HEK293 (cell line): ENCODE results near the gene METTL3.

Source experiments
- BCL11A ChIP-seq: fragments of 450-650 bp; formaldehyde crosslinking; IDR thresholded peaks from 2 replicates; pipeline ENCODE4 v1.5.1; 2016; ENCODE audit warnings: low read depth, missing biosample characterization, missing genetic modification characterization
- ELK4 ChIP-seq: IDR thresholded peaks from 2 replicates; pipeline ENCODE4 v1.6.1; 2011; ENCODE audit warnings: mild to moderate bottlenecking, low read depth, low read length, borderline replicate concordance
- FEZF1 ChIP-seq: fragments of 450-650 bp; formaldehyde crosslinking; IDR thresholded peaks from 2 replicates; pipeline ENCODE4 v1.5.1; 2016; ENCODE audit warnings: missing biosample characterization, missing genetic modification characterization
- GFI1B ChIP-seq: fragments of 450-650 bp; formaldehyde crosslinking; IDR thresholded peaks from 2 replicates; pipeline ENCODE4 v1.5.1; 2016; ENCODE audit warnings: missing biosample characterization, missing genetic modification characterization
- IKZF3 ChIP-seq: fragments of 450-650 bp; IDR thresholded peaks from 2 replicates; pipeline ENCODE4 v1.5.0; 2018; ENCODE audit warnings: missing biosample characterization, mild to moderate bottlenecking, missing genetic modification characterization, moderate library complexity
- KLF16 ChIP-seq: fragments of 450-650 bp; formaldehyde crosslinking; IDR thresholded peaks from 2 replicates; pipeline ENCODE4 v1.5.1; 2017; ENCODE audit warnings: missing biosample characterization, missing genetic modification characterization
- REPIN1 ChIP-seq: fragments of 450-650 bp; formaldehyde crosslinking; IDR thresholded peaks from 2 replicates; pipeline ENCODE4 v1.5.1; 2017; ENCODE audit warnings: missing biosample characterization, missing genetic modification characterization, low read depth
- SCRT2 ChIP-seq: fragments of 450-650 bp; formaldehyde crosslinking; IDR thresholded peaks from 2 replicates; pipeline ENCODE4 v1.5.1; 2016; ENCODE audit warnings: missing biosample characterization, missing genetic modification characterization
- SP3 ChIP-seq: fragments of 450-650 bp; formaldehyde crosslinking; IDR thresholded peaks from 2 replicates; pipeline ENCODE4 v1.5.1; 2016; ENCODE audit warnings: missing biosample characterization, missing genetic modification characterization
- TCF7L2 ChIP-seq: IDR thresholded peaks from 2 replicates; pipeline ENCODE4 v1.6.1; 2011; ENCODE audit warnings: low read depth, mild to moderate bottlenecking, inconsistent platforms, low read length, moderate library complexity, borderline replicate concordance
- YY1 ChIP-seq: fragments of 450-650 bp; formaldehyde crosslinking; IDR thresholded peaks from 2 replicates; pipeline ENCODE4 v1.5.1; 2018; ENCODE audit warnings: missing biosample characterization, missing genetic modification characterization
- ZBTB11 ChIP-seq: fragments of 450-650 bp; formaldehyde crosslinking; conservative IDR thresholded peaks from 2 replicates; pipeline ENCODE4 v1.5.1; 2016; ENCODE audit warnings: low read depth, missing biosample characterization, missing genetic modification characterization
- ZEB2 ChIP-seq: fragments of 450-650 bp; formaldehyde crosslinking; IDR thresholded peaks from 2 replicates; pipeline ENCODE4 v1.5.1; 2016; ENCODE audit warnings: missing biosample characterization, missing genetic modification characterization
- ZNF184 ChIP-seq: fragments of 450-650 bp; IDR thresholded peaks from 2 replicates; pipeline ENCODE4 v1.5.1; 2018; ENCODE audit warnings: missing biosample characterization, mild to moderate bottlenecking, missing genetic modification characterization
- ZNF350 ChIP-seq: fragments of 450-650 bp; formaldehyde crosslinking; IDR thresholded peaks from 2 replicates; pipeline ENCODE4 v1.5.0; 2017; ENCODE audit warnings: missing biosample characterization, mild to moderate bottlenecking, missing genetic modification characterization
- ZNF404 ChIP-seq: fragments of 450-650 bp; formaldehyde crosslinking; IDR thresholded peaks from 2 replicates; pipeline ENCODE4 v1.5.1; 2017; ENCODE audit warnings: missing biosample characterization, missing genetic modification characterization
- ZNF426 ChIP-seq: fragments of 450-650 bp; formaldehyde crosslinking; IDR thresholded peaks from 2 replicates; pipeline ENCODE4 v1.5.1; 2017; ENCODE audit warnings: missing biosample characterization, missing genetic modification characterization, mild to moderate bottlenecking, inconsistent platforms, moderate library complexity
- ZNF521 ChIP-seq: fragments of 450-650 bp; formaldehyde crosslinking; IDR thresholded peaks from 2 replicates; pipeline ENCODE4 v1.5.1; 2017; ENCODE audit warnings: missing biosample characterization, mild to moderate bottlenecking, missing genetic modification characterization
- ZNF621 ChIP-seq: fragments of 450-650 bp; formaldehyde crosslinking; IDR thresholded peaks from 2 replicates; pipeline ENCODE4 v1.5.1; 2017; ENCODE audit warnings: missing biosample characterization, missing genetic modification characterization
- ZNF654 ChIP-seq: fragments of 450-650 bp; formaldehyde crosslinking; IDR thresholded peaks from 2 replicates; pipeline ENCODE4 v1.5.1; 2016; ENCODE audit warnings: low read depth, missing biosample characterization, missing genetic modification characterization
- ZNF792 ChIP-seq: fragments of 450-650 bp; formaldehyde crosslinking; IDR thresholded peaks from 2 replicates; pipeline ENCODE4 v1.5.1; 2016; ENCODE audit warnings: missing biosample characterization, missing genetic modification characterization
- TF ChIP-seq, protein P1 (sequence below): fragments of 450-650 bp; formaldehyde crosslinking; IDR thresholded peaks from 2 replicates; pipeline ENCODE4 v1.5.1; 2016; ENCODE audit warnings: missing biosample characterization, missing genetic modification characterization
- TF ChIP-seq, protein P2 (sequence below): fragments of 450-650 bp; formaldehyde crosslinking; IDR thresholded peaks from 2 replicates; pipeline ENCODE4 v1.5.1; 2016; ENCODE audit warnings: missing biosample characterization, missing genetic modification characterization

METTL3 gene

DNA sequence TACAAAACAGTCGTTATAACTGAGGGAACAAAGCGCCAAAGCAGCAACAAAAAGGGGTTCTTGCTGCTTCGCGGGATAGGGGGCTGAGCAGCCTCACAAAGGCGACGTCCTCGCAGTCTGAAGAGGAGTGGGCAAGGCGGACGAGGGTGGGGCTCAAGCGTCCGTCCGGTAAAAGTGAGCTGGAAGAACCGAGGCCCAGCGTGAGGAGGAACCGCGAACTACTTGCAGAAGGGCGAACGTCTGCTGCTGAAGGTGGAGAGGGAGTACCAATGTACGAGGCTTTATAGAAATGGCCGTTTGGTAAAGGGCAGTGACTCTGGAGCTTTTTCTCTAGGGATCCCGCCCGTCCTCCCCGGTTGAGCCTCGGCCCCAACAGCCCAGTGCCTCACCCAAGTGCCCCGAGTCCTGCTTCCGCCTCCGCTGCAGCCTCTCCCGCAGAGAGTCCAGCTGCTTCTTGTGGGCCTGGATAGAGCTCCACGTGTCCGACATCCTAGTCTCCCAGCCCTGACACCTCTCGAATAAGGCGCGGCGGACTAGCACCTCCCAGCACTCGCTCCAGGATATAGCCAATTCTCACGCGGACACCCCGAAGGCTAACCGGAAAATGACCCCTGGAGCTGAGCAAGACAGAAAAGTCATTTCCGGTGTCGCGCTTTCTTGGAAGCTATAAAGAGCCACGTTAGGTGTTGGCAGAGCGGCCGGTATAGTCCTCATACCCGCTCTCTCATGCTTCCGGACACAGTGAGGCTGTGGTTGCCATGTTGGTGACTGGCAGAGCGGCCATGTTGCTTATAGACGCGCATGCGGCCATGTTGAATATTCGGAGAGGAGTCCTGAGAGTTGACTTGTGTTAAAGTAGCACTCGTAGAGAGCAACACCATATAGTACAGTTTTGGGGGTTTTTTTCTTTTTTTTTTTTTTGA lies at the start of gene METTL3 (continued):
- TF ChIP-seq SP3 (tag by site-specific recombination) (peak; percentile 77), ZEB2 (peak; percentile 45), KLF16 (tag by site-specific recombination) (peak; percentile 72), ZNF426 (tag by site-specific recombination) (no peak), ZNF184 (tag by site-specific recombination) (no peak), ZBTB11 (tag by site-specific recombination) (peak; percentile 97), YY1 (peak; percentile 100), GFI1B (tag by site-specific recombination) (no peak), IKZF3 (tag by site-specific recombination) (no peak), ZNF521 (tag by site-specific recombination) (no peak), ELK4 (peak; percentile 71), BCL11A (peak; percentile 46; the same call in 1 of the 2 replicates), TCF7L2 (no peak), ZNF404 (no peak), SCRT2 (tag by site-specific recombination) (no peak), ZNF621 (tag by site-specific recombination) (no peak), ZNF792 (tag by site-specific recombination) (no peak), FEZF1 (tag by site-specific recombination) (no peak), REPIN1 (tag by site-specific recombination) (no peak), ZNF654 (tag by site-specific recombination) (no peak), ZNF350 (tag by site-specific recombination) (no peak)
- TF ChIP-seq, protein P1, sequence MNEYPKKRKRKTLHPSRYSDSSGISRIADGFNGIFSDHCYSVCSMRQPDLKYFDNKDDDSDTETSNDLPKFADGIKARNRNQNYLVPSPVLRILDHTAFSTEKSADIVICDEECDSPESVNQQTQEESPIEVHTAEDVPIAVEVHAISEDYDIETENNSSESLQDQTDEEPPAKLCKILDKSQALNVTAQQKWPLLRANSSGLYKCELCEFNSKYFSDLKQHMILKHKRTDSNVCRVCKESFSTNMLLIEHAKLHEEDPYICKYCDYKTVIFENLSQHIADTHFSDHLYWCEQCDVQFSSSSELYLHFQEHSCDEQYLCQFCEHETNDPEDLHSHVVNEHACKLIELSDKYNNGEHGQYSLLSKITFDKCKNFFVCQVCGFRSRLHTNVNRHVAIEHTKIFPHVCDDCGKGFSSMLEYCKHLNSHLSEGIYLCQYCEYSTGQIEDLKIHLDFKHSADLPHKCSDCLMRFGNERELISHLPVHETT = peak; percentile 72; the same call in 1 of the 2 replicates
- TF ChIP-seq, protein P2, sequence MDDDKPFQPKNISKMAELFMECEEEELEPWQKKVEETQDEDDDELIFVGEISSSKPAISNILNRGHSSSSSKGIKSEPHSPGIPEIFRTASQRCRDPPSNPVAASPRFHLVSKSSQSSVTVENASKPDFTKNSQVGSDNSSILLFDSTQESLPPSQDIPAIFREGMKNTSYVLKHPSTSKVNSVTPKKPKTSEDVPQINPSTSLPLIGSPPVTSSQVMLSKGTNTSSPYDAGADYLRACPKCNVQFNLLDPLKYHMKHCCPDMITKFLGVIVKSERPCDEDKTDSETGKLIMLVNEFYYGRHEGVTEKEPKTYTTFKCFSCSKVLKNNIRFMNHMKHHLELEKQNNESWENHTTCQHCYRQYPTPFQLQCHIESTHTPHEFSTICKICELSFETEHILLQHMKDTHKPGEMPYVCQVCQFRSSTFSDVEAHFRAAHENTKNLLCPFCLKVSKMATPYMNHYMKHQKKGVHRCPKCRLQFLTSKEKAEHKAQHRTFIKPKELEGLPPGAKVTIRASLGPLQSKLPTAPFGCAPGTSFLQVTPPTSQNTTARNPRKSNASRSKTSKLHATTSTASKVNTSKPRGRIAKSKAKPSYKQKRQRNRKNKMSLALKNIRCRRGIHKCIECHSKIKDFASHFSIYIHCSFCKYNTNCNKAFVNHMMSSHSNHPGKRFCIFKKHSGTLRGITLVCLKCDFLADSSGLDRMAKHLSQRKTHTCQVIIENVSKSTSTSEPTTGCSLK (tag by site-specific recombination) = no peak
